IMR-90 (cell line): Measurements from ENCODE around the gene CFAP97. TPM values are rescaled to one million over a fixed set of nuclear protein-coding genes. Genes with fewer than 3 reads are reported as not detected.

Source experiments
- ATAC-seq: fragments of 200-7000 bp; cut with Tn5 transposase; 2 replicates; pipeline ENCODE4 v1.9.1; 2020; ENCODE audit warnings: low read depth, mild to moderate bottlenecking, moderate library complexity
- BruUV-seq: library from RNA; stranded (reverse); fragments of 400-500 nt; replicated peaks from 2 replicates; lab custom pipeline; 2021; lab: Mats Ljungman, UMichigan
- CTCF ChIA-PET: fragments of 300-600 bp; formaldehyde crosslinking; extraction: SDS; loops from one replicate; lab custom pipeline; 2021; ENCODE audit warnings: antibody characterized with exemption; lab: Yijun Ruan, JAX
- POLR2A ChIA-PET: fragments of 300-600 bp; sonication (Branson Sonifier 250); formaldehyde crosslinking; loops from one replicate; lab custom pipeline; 2022; ENCODE audit warnings: antibody characterized with exemption; ENCODE audit not compliant: unreplicated experiment; lab: Charles Lee
- DNase-seq: peaks from one replicate; pipeline ENCODE4 v3.0.0; 2013
- H2AFZ ChIP-seq: replicated peaks from 2 replicates; pipeline ENCODE3; 2013; ENCODE audit warnings: low read length, mild to moderate bottlenecking; ENCODE audit not compliant: poor library complexity
- H2AK5ac ChIP-seq: 2 replicates; pipeline ENCODE4 v1.6.1; 2013; ENCODE audit warnings: low read depth, low read length, inconsistent platforms
- H2AK9ac ChIP-seq: replicated peaks from 2 replicates; pipeline ENCODE3; 2013; ENCODE audit warnings: mild to moderate bottlenecking, low read depth, low read length, moderate library complexity; ENCODE audit not compliant: poor library complexity
- H2BK120ac ChIP-seq: 2 replicates; pipeline ENCODE4 v1.6.1; 2013; ENCODE audit warnings: low read depth, low read length, inconsistent platforms
- H2BK15ac ChIP-seq: 3 replicates; pipeline ENCODE4 v1.6.1; 2013; ENCODE audit warnings: low read depth, low read length, inconsistent platforms
- H2BK20ac ChIP-seq: 2 replicates; pipeline ENCODE4 v1.6.1; 2013; ENCODE audit warnings: low read depth, mild to moderate bottlenecking, inconsistent platforms, low read length, moderate library complexity
- H2BK5ac ChIP-seq: 2 replicates; pipeline ENCODE4 v1.6.1; 2013; ENCODE audit warnings: mild to moderate bottlenecking, low read depth, low read length, inconsistent platforms; ENCODE audit not compliant: poor library complexity, severe bottlenecking
- H3K14ac ChIP-seq: replicated peaks from 2 replicates; pipeline ENCODE4 v1.6.1; 2013; ENCODE audit warnings: low read depth, low read length, inconsistent platforms
- H3K18ac ChIP-seq: 2 replicates; pipeline ENCODE4 v1.6.1; 2013; ENCODE audit warnings: low read depth, low read length, control low read depth
- H3K23ac ChIP-seq: 2 replicates; pipeline ENCODE4 v1.6.1; 2013; ENCODE audit warnings: low read depth, low read length, inconsistent platforms
- H3K27ac ChIP-seq: 2 replicates; pipeline ENCODE4 v1.5.1; 2013; ENCODE audit warnings: mild to moderate bottlenecking, control low read depth, low read length; ENCODE audit not compliant: insufficient read depth
- H3K27me3 ChIP-seq: 2 replicates; pipeline ENCODE4 v1.6.1; 2013; ENCODE audit warnings: low read length; ENCODE audit not compliant: control insufficient read depth, insufficient read depth
- H3K36me3 ChIP-seq: 2 replicates; pipeline ENCODE4 v1.6.1; 2013; ENCODE audit warnings: low read length, mixed read lengths; ENCODE audit not compliant: control insufficient read depth, insufficient read depth
- H3K4ac ChIP-seq: 2 replicates; pipeline ENCODE4 v1.6.1; 2013; ENCODE audit warnings: low read depth, low read length, inconsistent platforms
- H3K4me1 ChIP-seq: 2 replicates; pipeline ENCODE4 v1.6.1; 2013; ENCODE audit warnings: low read length, mixed read lengths; ENCODE audit not compliant: control insufficient read depth, insufficient read depth
- H3K4me2 ChIP-seq: 2 replicates; pipeline ENCODE4 v1.6.1; 2013; ENCODE audit warnings: low read depth, mild to moderate bottlenecking, control low read depth, low read length, moderate library complexity
- H3K4me3 ChIP-seq: 2 replicates; pipeline ENCODE4 v1.5.1; 2013; ENCODE audit warnings: low read depth, mild to moderate bottlenecking, control low read depth, low read length, moderate library complexity; ENCODE audit not compliant: insufficient read depth
- H3K56ac ChIP-seq: 2 replicates; pipeline ENCODE4 v1.6.1; 2013; ENCODE audit warnings: low read length, inconsistent platforms; ENCODE audit not compliant: insufficient read depth; ENCODE audit errors: extremely low read depth
- H3K79me1 ChIP-seq, 2 experiments: 2 replicates each; pipeline ENCODE4 v1.6.1; 2013; ENCODE audit warnings: low read length in 2 of 2, inconsistent platforms in 1 of 2, low read depth in 1 of 2
- H3K9ac ChIP-seq: 2 replicates; pipeline ENCODE4 v1.6.1; 2013; ENCODE audit warnings: low read depth, low read length, control low read depth
- H3K9me1 ChIP-seq: 2 replicates; pipeline ENCODE4 v1.6.1; 2013; ENCODE audit warnings: low read length, inconsistent platforms; ENCODE audit not compliant: insufficient read depth
- H3K9me3 ChIP-seq: 2 replicates; pipeline ENCODE4 v1.6.1; 2013; ENCODE audit warnings: low read length; ENCODE audit not compliant: control insufficient read depth, insufficient read depth
- H4K20me1 ChIP-seq: 2 replicates; pipeline ENCODE4 v1.6.1; 2013; ENCODE audit warnings: low read length, inconsistent platforms; ENCODE audit not compliant: insufficient read depth
- H4K5ac ChIP-seq: 2 replicates; pipeline ENCODE4 v1.6.1; 2013; ENCODE audit warnings: mild to moderate bottlenecking, low read depth, low read length, control low read depth
- H4K8ac ChIP-seq, 2 experiments: 2 replicates each; pipeline ENCODE4 v1.6.1; 2013; ENCODE audit warnings: low read depth in 2 of 2, low read length in 2 of 2, control low read depth in 1 of 2, inconsistent platforms in 1 of 2
- H4K91ac ChIP-seq: 2 replicates; pipeline ENCODE4 v1.6.1; 2013; ENCODE audit warnings: low read depth, low read length, inconsistent platforms; ENCODE audit not compliant: insufficient read depth
- BHLHE40 ChIP-seq: fragments of 150-350 bp; IDR thresholded peaks from 2 replicates; pipeline ENCODE4 v1.6.1; 2016; ENCODE audit warnings: mild to moderate bottlenecking, low read depth, low read length
- CEBPB ChIP-seq: IDR thresholded peaks from 2 replicates; pipeline ENCODE4 v1.6.1; 2012; ENCODE audit warnings: low read depth, low read length, improper control_type of control experiment
- MAFK ChIP-seq: IDR thresholded peaks from 2 replicates; pipeline ENCODE4 v1.6.1; 2012; ENCODE audit warnings: low read depth, low read length, improper control_type of control experiment
- NFE2L2 ChIP-seq: fragments of 150-350 bp; IDR thresholded peaks from 2 replicates; pipeline ENCODE4 v1.6.1; 2016; ENCODE audit warnings: low read depth, mild to moderate bottlenecking, low read length
- RAD21 ChIP-seq: IDR thresholded peaks from 2 replicates; pipeline ENCODE4 v1.6.1; 2012; ENCODE audit warnings: low read length, improper control_type of control experiment
- WGBS, 2 experiments: methylation state at CpG; one replicate each; pipeline versions ENCODE4 v1.1.5 to v1.1.7; 2013; ENCODE audit warnings: missing lambda C conversion rate in 2 of 2; ENCODE audit not compliant: insufficient read length in 1 of 2; ENCODE audit errors: extremely low coverage in 2 of 2; 5-methylcytosine and 5-hydroxymethylcytosine counted together
- dilution Hi-C: fragments of 300-500 bp; cut with HindIII; formaldehyde crosslinking; loops from one replicate; pipeline ENCODE4 v1.14.3; 2018; ENCODE audit warnings: low sequenced_read_pairs; ENCODE audit not compliant: unreplicated experiment
- in situ Hi-C: fragments of 300-500 bp; cut with MboI; formaldehyde crosslinking; loops from 3 replicates; pipeline ENCODE4 v1.14.3; 2019; ENCODE audit warnings: low sequenced_read_pairs, inconsistent platforms, mixed read lengths
- intact Hi-C: fragments of 100-400 bp; cut with micrococcal nuclease; formaldehyde crosslinking; loops from 2 replicates; pipeline ENCODE4 v1.10.0; 2022
- polyA plus RNA-seq, 3 experiments: library from polyadenylated mRNA; depleted of rRNA; stranded (reverse); fragments of >200 nt; gene quantifications; 2 replicates each; pipeline ENCODE4 v1.2.3, GENCODE V29; 2012; ENCODE audit warnings: low replicate concordance in 1 of 3
- total RNA-seq: library from RNA; depleted of rRNA; stranded (reverse); fragments of >200 nt; gene quantifications from 2 replicates; pipeline ENCODE4 v1.2.3, GENCODE V29; 2012
- TF ChIP-seq, protein P1 (sequence below): fragments of 150-350 bp; IDR thresholded peaks from 2 replicates; pipeline ENCODE4 v1.6.1; 2017; ENCODE audit warnings: mild to moderate bottlenecking, antibody characterized with exemption, low read length, low read depth
- TF ChIP-seq, protein P2 (sequence below): conservative IDR thresholded peaks from 2 replicates; pipeline ENCODE4 v1.5.1; 2012; ENCODE audit warnings: mild to moderate bottlenecking, low read depth, low read length, improper control_type of control experiment

The CFAP97 gene
- total and polyA plus RNA-seq, 2 of the 4 experiments (the other 2 are of a cell fraction): 14.5 to 16.0 TPM

DNA sequence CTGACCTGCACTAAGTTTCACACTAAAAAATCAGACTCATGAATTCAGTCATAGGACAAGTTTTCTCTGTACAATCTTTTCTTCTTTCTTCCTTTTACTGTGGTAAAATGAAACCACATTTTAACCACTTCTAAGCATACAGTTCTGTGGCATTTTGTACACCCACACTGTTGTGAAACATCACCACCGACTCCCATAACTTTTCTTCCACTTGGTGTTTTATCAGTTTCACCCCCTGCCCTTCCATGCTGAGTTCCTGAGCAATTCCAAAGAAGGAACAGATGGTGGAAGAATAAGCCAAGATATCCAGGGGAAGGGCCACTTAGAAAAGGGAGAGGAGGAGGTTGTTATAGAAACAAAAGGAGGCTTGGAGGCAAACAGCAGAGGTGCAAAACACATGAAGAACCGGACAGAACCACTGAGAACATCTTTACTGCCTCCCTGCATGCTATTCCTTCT is 38.2 kb downstream of the CFAP97 start:
- POLR2A ChIA-PET: no interaction called here

More for the DNA sequence above, 38.2 kb downstream of the CFAP97 start:
- no peak overlapping the region for H3K4ac ChIP-seq
- H3K9me1 ChIP-seq: no peaks in the 10 kb centered on the region
- no peak overlapping the region for H2BK20ac ChIP-seq
- ATAC-seq: peak; percentile 68
- no peak overlapping the region for H2AFZ ChIP-seq
- H2AK9ac ChIP-seq: no peak overlapping the region
- no CpG with 5 or more reads among the region's 2 CpGs for WGBS, 2 experiments
- H3K18ac ChIP-seq: no peak overlapping the region
- dilution Hi-C loops (no loop called here), intact Hi-C loops (no loop called here), in situ Hi-C loops (no loop called here)
- CTCF ChIA-PET: no interaction called here
- H3K4me3 ChIP-seq: no peak overlapping the region
- no peak overlapping the region for H4K91ac ChIP-seq
- H3K9me3 ChIP-seq: no peaks in the 10 kb centered on the region
- no peak overlapping the region for H4K5ac ChIP-seq
- no peaks in the 10 kb centered on the region for H3K4me1 ChIP-seq
- H3K36me3 ChIP-seq: peaks cover 19% of the 10 kb centered on the region
- no peak overlapping the region for H2BK15ac ChIP-seq
- no peaks in the 10 kb centered on the region; a peak in 2 of 4 replicates for H3K79me1 ChIP-seq
- H3K4me2 ChIP-seq: peak overlapping the region; percentile 43
- H2BK120ac ChIP-seq: no peak overlapping the region
- peak; percentile 87 for DNase-seq
- H3K23ac ChIP-seq: no peak overlapping the region
- H3K27me3 ChIP-seq: no peaks in the 10 kb centered on the region
- H3K14ac ChIP-seq: no peak overlapping the region
- H3K9ac ChIP-seq: no peak overlapping the region
- H3K56ac ChIP-seq: no peak overlapping the region
- no peak overlapping the region for H2BK5ac ChIP-seq
- H4K20me1 ChIP-seq: 0 out of 2 replicates have a peak, but pooled peaks cover 3% of the 10 kb centered on the region
- no TSS peak for BruUV-seq
- no peak overlapping the region for H3K27ac ChIP-seq
- no peak for TF ChIP-seq NFE2L2
- 0 out of 2 replicates have a peak, but pooled peaks have one; percentile 3 for TF ChIP-seq MAFK
- peak; percentile 92 for TF ChIP-seq CEBPB
- 0 out of 2 replicates have a peak, but pooled peaks have one; percentile 19 for TF ChIP-seq BHLHE40
- TF ChIP-seq, protein P1, sequence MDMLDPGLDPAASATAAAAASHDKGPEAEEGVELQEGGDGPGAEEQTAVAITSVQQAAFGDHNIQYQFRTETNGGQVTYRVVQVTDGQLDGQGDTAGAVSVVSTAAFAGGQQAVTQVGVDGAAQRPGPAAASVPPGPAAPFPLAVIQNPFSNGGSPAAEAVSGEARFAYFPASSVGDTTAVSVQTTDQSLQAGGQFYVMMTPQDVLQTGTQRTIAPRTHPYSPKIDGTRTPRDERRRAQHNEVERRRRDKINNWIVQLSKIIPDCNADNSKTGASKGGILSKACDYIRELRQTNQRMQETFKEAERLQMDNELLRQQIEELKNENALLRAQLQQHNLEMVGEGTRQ: no peak
- TF ChIP-seq, protein P2, sequence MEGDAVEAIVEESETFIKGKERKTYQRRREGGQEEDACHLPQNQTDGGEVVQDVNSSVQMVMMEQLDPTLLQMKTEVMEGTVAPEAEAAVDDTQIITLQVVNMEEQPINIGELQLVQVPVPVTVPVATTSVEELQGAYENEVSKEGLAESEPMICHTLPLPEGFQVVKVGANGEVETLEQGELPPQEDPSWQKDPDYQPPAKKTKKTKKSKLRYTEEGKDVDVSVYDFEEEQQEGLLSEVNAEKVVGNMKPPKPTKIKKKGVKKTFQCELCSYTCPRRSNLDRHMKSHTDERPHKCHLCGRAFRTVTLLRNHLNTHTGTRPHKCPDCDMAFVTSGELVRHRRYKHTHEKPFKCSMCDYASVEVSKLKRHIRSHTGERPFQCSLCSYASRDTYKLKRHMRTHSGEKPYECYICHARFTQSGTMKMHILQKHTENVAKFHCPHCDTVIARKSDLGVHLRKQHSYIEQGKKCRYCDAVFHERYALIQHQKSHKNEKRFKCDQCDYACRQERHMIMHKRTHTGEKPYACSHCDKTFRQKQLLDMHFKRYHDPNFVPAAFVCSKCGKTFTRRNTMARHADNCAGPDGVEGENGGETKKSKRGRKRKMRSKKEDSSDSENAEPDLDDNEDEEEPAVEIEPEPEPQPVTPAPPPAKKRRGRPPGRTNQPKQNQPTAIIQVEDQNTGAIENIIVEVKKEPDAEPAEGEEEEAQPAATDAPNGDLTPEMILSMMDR: peak; percentile 25; the same call in 1 of the 2 replicates
- peak; percentile 30 for TF ChIP-seq RAD21
- no peak overlapping the region for H2AK5ac ChIP-seq
- H4K8ac ChIP-seq: no peak overlapping the region
